ENCODE results near the gene MRE11. TPM values are rescaled to one million over a fixed set of nuclear protein-coding genes. Genes with fewer than 3 reads are reported as not detected.
"Not testable (repeated sequence)": the region's sequence is repeated elsewhere in the genome, so short reads cannot be mapped to it uniquely, and the experiment has no call there.

The MRE11 gene
- total RNA-seq, 1 donor from 2014 or later, result 6.4 TPM

GRCh38 chr11:94511932-94512781 lies 18.5 kb upstream of the MRE11 start, which contains the start of gene C11orf97:
Gene C11orf97 (plus strand): TSS chr11:94512461. CDS start chr11:94512529, 68 bp downstream.
- peak; percentile 76 for DNase-seq
- ATAC-seq (ENCODE audit: poor library complexity), result peak; percentile 88
- intact Hi-C loops (cut with DNase I), result no loop called here

- DNase-seq (no peak), ATAC-seq (ENCODE audit: poor library complexity) (no peak)
- intact Hi-C loops (cut with DNase I), result loop anchor here (10.0 kb wide), 1 partner anchor 613 kb away; no protein-coding TSS in a partner anchor
Observed at GRCh38 chr11:94507485-94507884, 13.8 kb upstream of the MRE11 start.

- intact Hi-C loops (cut with DNase I), result loop anchor here (10.0 kb wide), 1 partner anchor 612 kb away; no protein-coding TSS in a partner anchor
- not testable (repeated sequence) for ATAC-seq (ENCODE audit: poor library complexity); DNase-seq
Observed at GRCh38 chr11:94506513-94506912, 12.9 kb upstream of the MRE11 start.

GRCh38 chr11:94504689-94505293 lies 11.1 kb upstream of the MRE11 start:
- DNase-seq, result no peak
- intact Hi-C loops (cut with DNase I), result loop anchor here (10.0 kb wide), 1 partner anchor 610 kb away; no protein-coding TSS in a partner anchor
- peak; percentile 34 for ATAC-seq (ENCODE audit: poor library complexity)

- no peak for DNase-seq
- ATAC-seq (ENCODE audit: poor library complexity), result no peak
- intact Hi-C loops (cut with DNase I), result loop anchor here (10.0 kb wide), 1 partner anchor 607 kb away; no protein-coding TSS in a partner anchor
Observed at GRCh38 chr11:94501522-94501921, 7.9 kb upstream of the MRE11 start.

- DNase-seq (no peak), ATAC-seq (ENCODE audit: poor library complexity) (no peak)
- intact Hi-C loops (cut with DNase I), result loop anchor here (10.0 kb wide), 1 partner anchor 605 kb away; no protein-coding TSS in a partner anchor
Observed at GRCh38 chr11:94500181-94500580, 6.5 kb upstream of the MRE11 start.

- intact Hi-C loops (cut with DNase I), result no loop called here
- no peak for DNase-seq
- peak; percentile 75 for ATAC-seq (ENCODE audit: poor library complexity)
Observed at GRCh38 chr11:94494126-94494680, 559 bp upstream of the MRE11 start.

GRCh38 chr11:94486068-94486467 lies 7.6 kb downstream of the MRE11 start:
- ATAC-seq (ENCODE audit: poor library complexity), result no peak
- intact Hi-C loops (cut with DNase I), result no loop called here
- DNase-seq, result no peak

GRCh38 chr11:94481342-94481741 lies 12.3 kb downstream of the MRE11 start:
- intact Hi-C loops (cut with DNase I), result no loop called here
- DNase-seq (no peak), ATAC-seq (ENCODE audit: poor library complexity) (no peak)

- DNase-seq (no peak), ATAC-seq (ENCODE audit: poor library complexity) (no peak)
- intact Hi-C loops (cut with DNase I), result no loop called here
Observed at GRCh38 chr11:94477624-94478023, 16.0 kb downstream of the MRE11 start.

- ATAC-seq (ENCODE audit: poor library complexity) (no peak), DNase-seq (no peak)
- intact Hi-C loops (cut with DNase I), result no loop called here
Observed at GRCh38 chr11:94472916-94473799, 20.5 kb downstream of the MRE11 start.

- ATAC-seq (ENCODE audit: poor library complexity) (no peak), DNase-seq (no peak)
- intact Hi-C loops (cut with DNase I), result no loop called here
Observed at GRCh38 chr11:94469416-94469815, 24.2 kb downstream of the MRE11 start.

GRCh38 chr11:94459576-94459975 lies 34.1 kb downstream of the MRE11 start:
- ATAC-seq (ENCODE audit: poor library complexity), result no peak
- intact Hi-C loops (cut with DNase I), result no loop called here
- DNase-seq, result no peak

- DNase-seq (no peak), ATAC-seq (ENCODE audit: poor library complexity) (no peak)
- intact Hi-C loops (cut with DNase I), result no loop called here
Observed at GRCh38 chr11:94457118-94458029, 36.3 kb downstream of the MRE11 start.

- ATAC-seq (ENCODE audit: poor library complexity) (no peak), DNase-seq (no peak)
- intact Hi-C loops (cut with DNase I), result no loop called here
Observed at GRCh38 chr11:94455861-94456260, 37.8 kb downstream of the MRE11 start.

GRCh38 chr11:94454301-94454700 lies 39.3 kb downstream of the MRE11 start:
- no peak for DNase-seq
- ATAC-seq (ENCODE audit: poor library complexity), result no peak
- intact Hi-C loops (cut with DNase I), result no loop called here

GRCh38 chr11:94452988-94453387 lies 40.7 kb downstream of the MRE11 start:
- intact Hi-C loops (cut with DNase I), result no loop called here
- DNase-seq, result no peak
- ATAC-seq (ENCODE audit: poor library complexity), result no peak

- no peak for ATAC-seq (ENCODE audit: poor library complexity)
- DNase-seq, result no peak
- intact Hi-C loops (cut with DNase I), result no loop called here
Observed at GRCh38 chr11:94450048-94450447, 43.6 kb downstream of the MRE11 start.
